ENCODE data around the gene RNF103.

Gene RNF103

DNA sequence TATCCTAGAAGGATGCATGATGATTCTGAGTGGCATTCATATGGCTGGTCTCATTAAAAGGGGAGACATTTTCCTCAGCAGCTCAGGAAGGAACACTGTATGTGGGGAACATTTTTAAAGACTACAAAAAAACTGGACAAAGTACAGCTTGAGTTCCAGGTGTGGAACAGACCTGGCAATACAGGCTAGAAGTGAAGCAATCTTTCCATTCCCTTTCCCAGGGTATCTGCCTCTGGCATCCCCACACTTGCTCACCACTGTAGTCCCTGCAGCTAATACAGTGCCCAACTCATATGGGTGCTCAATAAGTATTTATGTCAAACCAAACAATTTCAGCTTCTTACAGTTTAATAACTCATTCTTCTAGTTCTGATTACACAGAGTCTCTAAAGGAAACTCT, 8.1 kb downstream of the RNF103 start:
- no peak overlapping the region for H3K4me3 ChIP-seq (ENCODE audit: low read depth, low read length)
- TF ChIP-seq CTCF (IDR thresholded peaks at IDR 0.05; ENCODE audit: borderline replicate concordance, insufficient read depth, low read depth, low read length), result no peak

GRCh38 chr2:86613515-86613914, 10.2 kb downstream of the RNF103 start:
- TF ChIP-seq CTCF (IDR thresholded peaks at IDR 0.05; ENCODE audit: borderline replicate concordance, insufficient read depth, low read depth, low read length), result no peak
- no peak overlapping the region for H3K4me3 ChIP-seq (ENCODE audit: low read depth, low read length)

GRCh38 chr2:86610871-86611270, 12.8 kb downstream of the RNF103 start:
- no peak for TF ChIP-seq CTCF (IDR thresholded peaks at IDR 0.05; ENCODE audit: borderline replicate concordance, insufficient read depth, low read depth, low read length)
- no peak overlapping the region for H3K4me3 ChIP-seq (ENCODE audit: low read depth, low read length)

DNA sequence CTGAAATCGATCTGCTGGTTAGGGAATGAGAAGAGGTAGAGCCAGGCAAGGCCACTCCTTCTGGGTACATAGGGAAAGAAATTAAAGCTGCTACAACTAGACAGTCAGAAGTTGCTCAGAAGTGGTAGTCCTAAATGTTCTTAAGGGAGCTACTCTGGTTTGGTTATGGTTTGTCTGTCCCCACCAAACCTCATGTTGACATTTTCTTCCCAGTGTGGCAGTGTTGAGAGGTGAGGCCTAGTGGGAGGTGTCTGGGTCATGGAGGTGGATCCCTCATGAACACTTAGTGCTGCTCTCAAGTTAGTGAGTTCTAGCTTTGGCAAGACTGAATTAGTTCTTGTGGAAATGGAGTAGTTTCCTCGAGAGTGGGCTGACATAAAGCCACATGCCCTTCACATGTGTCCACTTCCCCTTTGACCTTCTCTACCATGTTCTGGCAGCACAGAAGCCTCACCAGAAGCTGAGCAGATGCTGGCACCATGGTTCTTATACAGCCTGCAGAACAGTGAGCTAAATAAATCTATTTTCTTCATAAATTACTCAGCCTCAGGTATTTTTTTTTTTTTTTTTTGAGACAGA, 14.7 kb downstream of the RNF103 start:
- TF ChIP-seq CTCF (IDR thresholded peaks at IDR 0.05; ENCODE audit: borderline replicate concordance, insufficient read depth, low read depth, low read length), result no peak
- H3K4me3 ChIP-seq (ENCODE audit: low read depth, low read length), result no peak overlapping the region

DNA sequence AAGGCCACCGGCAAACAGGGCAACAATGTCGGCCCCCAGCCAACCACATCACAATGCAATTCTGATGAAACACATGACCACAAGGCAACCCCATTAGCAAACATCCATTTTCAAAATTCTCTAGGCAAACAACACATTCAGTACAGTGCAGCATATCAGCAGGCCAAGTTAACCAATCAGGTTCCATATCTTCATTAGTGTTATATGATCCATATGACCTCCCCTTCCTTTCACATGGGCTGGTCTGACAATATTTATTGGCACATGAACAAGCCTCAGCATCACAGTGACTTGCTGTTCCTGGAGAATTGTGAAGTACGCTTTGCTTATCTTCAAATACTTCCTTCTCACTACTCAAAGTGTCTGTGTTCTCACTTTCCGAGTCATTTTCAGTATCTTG, 19.8 kb downstream of the RNF103 start:
- no peak for TF ChIP-seq CTCF (IDR thresholded peaks at IDR 0.05; ENCODE audit: borderline replicate concordance, insufficient read depth, low read depth, low read length)
- no peak overlapping the region for H3K4me3 ChIP-seq (ENCODE audit: low read depth, low read length)

GRCh38 chr2:86598966-86599365, 24.7 kb downstream of the RNF103 start:
- no peak for TF ChIP-seq CTCF (IDR thresholded peaks at IDR 0.05; ENCODE audit: borderline replicate concordance, insufficient read depth, low read depth, low read length)
- H3K4me3 ChIP-seq (ENCODE audit: low read depth, low read length), result no peak overlapping the region

- H3K4me3 ChIP-seq (ENCODE audit: low read depth, low read length), result no peak overlapping the region
- no peak for TF ChIP-seq CTCF (IDR thresholded peaks at IDR 0.05; ENCODE audit: borderline replicate concordance, insufficient read depth, low read depth, low read length)
Observed at GRCh38 chr2:86596118-86596517, 27.5 kb downstream of the RNF103 start.
